HCT116 (cell line): ENCODE data around the gene LAMA1. TPM values are rescaled to one million over a fixed set of nuclear protein-coding genes. Genes with fewer than 3 reads are reported as not detected.

Experiments
- ATAC-seq: fragments of 200-7000 bp; cut with Tn5 transposase; 2 replicates; pipeline ENCODE4 v1.9.1; 2020; ENCODE audit warnings: mild to moderate bottlenecking, moderate library complexity
- BruUV-seq: library from RNA; stranded (reverse); fragments of 400-500 nt; replicated peaks from 2 replicates; lab custom pipeline; 2021; lab: Mats Ljungman, UMichigan
- CTCF ChIA-PET: fragments of 300-600 bp; sonication (Branson Sonifier 250); formaldehyde crosslinking; loops from one replicate; lab custom pipeline; 2021; ENCODE audit warnings: antibody characterized with exemption; lab: Charles Lee
- POLR2A ChIA-PET: fragments of 300-600, 350-600 bp; sonication (Branson Sonifier 250); formaldehyde crosslinking; loops from one replicate; lab custom pipeline; 2021; ENCODE audit warnings: antibody characterized with exemption; lab: Charles Lee
- RAD21 ChIA-PET, 2 experiments: fragments of 300-600 bp; sonication (Branson Sonifier 250); formaldehyde crosslinking; loops; one replicate each; lab custom pipeline; 2023; ENCODE audit warnings: low total read pairs in 2 of 2; ENCODE audit not compliant: uncharacterized antibody in 2 of 2, unreplicated experiment in 2 of 2, low non-redundant PET in 1 of 2; lab: Charles Lee
- DNase-seq: peaks from one replicate; pipeline ENCODE4 v3.0.0-alpha.2; 2010; ENCODE audit warnings: low read depth, low spot score
- H2AFZ ChIP-seq: fragments of 200-600 bp; shearing (Covaris generic), sonication (generic); 2 replicates; pipeline ENCODE4 v1.6.1; 2017; ENCODE audit warnings: low read depth, mixed run types, mixed read lengths, antibody characterized with exemption, low read length; ENCODE audit not compliant: poor library complexity, severe bottlenecking
- H3K27ac ChIP-seq: 2 replicates; pipeline ENCODE4 v1.5.1; 2012; ENCODE audit warnings: low read depth, low read length
- H3K27me3 ChIP-seq: fragments of 200-600 bp; sonication (generic); 2 replicates; pipeline ENCODE4 v1.6.1; 2016; ENCODE audit warnings: mixed run types, low read length, mixed read lengths; ENCODE audit not compliant: insufficient read depth
- H3K36me3 ChIP-seq, 2 experiments: fragments of 200-500 bp in 1 of 2; fragments of 200-600 bp in 1 of 2; sonication (Bioruptor generic) in 1 of 2; sonication (generic) in 1 of 2; 2 replicates each; pipeline versions ENCODE4 v1.5.1 to v1.6.1; 2014 to 2016; ENCODE audit warnings: low read length in 2 of 2, inconsistent platforms in 1 of 2, mixed read lengths in 1 of 2, mixed run types in 1 of 2; ENCODE audit not compliant: insufficient read depth in 2 of 2, control insufficient read depth in 1 of 2
- H3K4me1 ChIP-seq, 2 experiments: fragments of 200-600 bp in 1 of 2; sonication (generic) in 1 of 2; 2 replicates each; pipeline versions ENCODE4 v1.5.1 to v1.6.1; 2012 to 2017; ENCODE audit warnings: low read length in 2 of 2, inconsistent platforms in 1 of 2, mild to moderate bottlenecking in 1 of 2, mixed read lengths in 1 of 2, mixed run types in 1 of 2, moderate library complexity in 1 of 2; ENCODE audit not compliant: insufficient read depth in 2 of 2, control insufficient read depth in 1 of 2
- H3K4me2 ChIP-seq: fragments of 200-600 bp; sonication (generic); 2 replicates; pipeline ENCODE4 v1.6.1; 2017; ENCODE audit warnings: mixed run types, low read length, mixed read lengths
- H3K4me3 ChIP-seq, 2 experiments: fragments of 200-600 bp in 1 of 2; sonication (generic) in 1 of 2; replicated peaks in 1 of 2; 2 replicates each; pipeline ENCODE4 v1.5.1; 2011 to 2016; ENCODE audit warnings: low read length in 2 of 2, control low read depth in 1 of 2, low read depth in 1 of 2, mild to moderate bottlenecking in 1 of 2, mixed read lengths in 1 of 2, mixed run types in 1 of 2
- H3K79me2 ChIP-seq: fragments of 200-600 bp; sonication (generic); 2 replicates; pipeline ENCODE4 v1.6.1; 2017; ENCODE audit warnings: mild to moderate bottlenecking, mixed run types, low read length, moderate library complexity, mixed read lengths; ENCODE audit not compliant: insufficient read depth
- H3K9ac ChIP-seq: fragments of 200-600 bp; sonication (generic); 2 replicates; pipeline ENCODE4 v1.6.1; 2016; ENCODE audit warnings: low read length, mixed read lengths
- H3K9me2 ChIP-seq: fragments of 200-600 bp; sonication (generic), shearing (Covaris generic); 2 replicates; pipeline ENCODE4 v1.6.1; 2017; ENCODE audit warnings: mixed run types, mild to moderate bottlenecking, moderate library complexity; ENCODE audit not compliant: insufficient read depth
- H3K9me3 ChIP-seq, 2 experiments: fragments of 200-500 bp in 1 of 2; fragments of 200-600 bp in 1 of 2; sonication (Bioruptor generic) in 1 of 2; sonication (generic) in 1 of 2; 2 replicates each; pipeline ENCODE4 v1.6.1; 2014 to 2017; ENCODE audit warnings: low read length in 2 of 2, mixed read lengths in 2 of 2, inconsistent platforms in 1 of 2, low read depth in 1 of 2, mild to moderate bottlenecking in 1 of 2, mixed run types in 1 of 2, moderate library complexity in 1 of 2; ENCODE audit not compliant: control insufficient read depth in 1 of 2, insufficient read depth in 1 of 2
- H4K20me1 ChIP-seq: fragments of 200-600 bp; sonication (generic), shearing (Covaris generic); 2 replicates; pipeline ENCODE4 v1.6.1; 2017; ENCODE audit warnings: mixed run types, mild to moderate bottlenecking, moderate library complexity; ENCODE audit not compliant: insufficient read depth
- CEBPB ChIP-seq: IDR thresholded peaks from 2 replicates; pipeline ENCODE4 v1.6.1; 2012; ENCODE audit warnings: low read depth
- EGR1 ChIP-seq: IDR thresholded peaks from 2 replicates; pipeline ENCODE4 v1.6.1; 2012; ENCODE audit warnings: low read depth
- ELF1 ChIP-seq: IDR thresholded peaks from 2 replicates; pipeline ENCODE4 v1.6.1; 2012; ENCODE audit warnings: low read depth, borderline replicate concordance
- EZH2phosphoT487 ChIP-seq: fragments of 200-600 bp; IDR thresholded peaks from 2 replicates; pipeline ENCODE4 v1.6.1; 2018; ENCODE audit warnings: antibody characterized with exemption, borderline replicate concordance
- FOSL1 ChIP-seq: IDR thresholded peaks from 2 replicates; pipeline ENCODE4 v1.6.1; 2012; ENCODE audit warnings: low read depth
- SIN3A ChIP-seq: IDR thresholded peaks from 2 replicates; pipeline ENCODE4 v1.6.1; 2012; ENCODE audit warnings: low read depth
- TCF7L2 ChIP-seq: IDR thresholded peaks from 2 replicates; pipeline ENCODE4 v1.7.0; 2011; ENCODE audit warnings: borderline replicate concordance, inconsistent platforms; ENCODE audit not compliant: insufficient read depth, insufficient read length; ENCODE audit errors: extremely low read depth
- ZBTB33 ChIP-seq: IDR thresholded peaks from 2 replicates; pipeline ENCODE4 v1.6.1; 2011; ENCODE audit warnings: mild to moderate bottlenecking, low read length, moderate library complexity; ENCODE audit not compliant: insufficient replicate concordance; ENCODE audit errors: extremely low read depth
- ZFX ChIP-seq: fragments of 450-650 bp; IDR thresholded peaks from 2 replicates; pipeline ENCODE4 v1.6.1; 2017
- ZNF274 ChIP-seq: fragments of 200-500 bp; sonication (Bioruptor generic); IDR thresholded peaks from 2 replicates; pipeline ENCODE4 v1.6.1; 2014; ENCODE audit warnings: mild to moderate bottlenecking, low read depth, low read length, inconsistent platforms
- intact Hi-C: fragments of 100-400 bp; cut with micrococcal nuclease; formaldehyde crosslinking; loops from 2 replicates; pipeline ENCODE4 v1.10.0; 2022
- total RNA-seq: library from RNA; stranded (reverse); gene quantifications from one replicate; pipeline ENCODE4 v1.2.1, GENCODE V29; 2021; ENCODE audit not compliant: unreplicated experiment
- TF ChIP-seq, protein P1 (sequence below): IDR thresholded peaks from 2 replicates; pipeline ENCODE4 v1.6.1; 2012; ENCODE audit warnings: low read depth
- TF ChIP-seq, protein P2 (sequence below): IDR thresholded peaks from 2 replicates; pipeline ENCODE4 v1.6.1; 2012

The LAMA1 gene
- total RNA-seq, 1 experiment from 2014 or later, result 0.05 TPM

DNA sequence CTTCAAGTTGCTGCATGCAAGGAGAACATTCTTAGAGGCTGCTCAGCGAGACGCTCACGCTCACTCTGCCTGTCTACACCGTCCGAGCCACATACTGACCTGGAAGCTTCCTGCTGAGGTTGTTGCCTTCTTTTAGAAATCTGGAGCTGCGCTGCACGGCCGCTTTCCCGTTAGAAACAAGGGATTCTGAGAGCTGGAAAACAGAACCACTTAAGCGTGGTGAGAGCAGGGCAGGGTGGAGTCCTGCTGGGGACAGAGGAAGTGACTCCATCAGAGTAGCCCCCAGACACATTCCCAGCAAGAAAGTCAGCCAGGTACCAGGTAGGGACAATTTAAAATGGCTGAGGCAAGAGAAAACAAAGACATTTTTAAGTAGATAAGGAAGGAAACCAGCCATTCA, 135.2 kb downstream of the LAMA1 start:
- no peak for ATAC-seq

More for the DNA sequence above, 135.2 kb downstream of the LAMA1 start:
- Histone ChIP-seq H3K36me3 (no peaks in the 10 kb centered on the region), H4K20me1 (no peaks in the 10 kb centered on the region), H3K9me2 (no peaks in the 10 kb centered on the region), H3K4me1 (no peaks in the 10 kb centered on the region), H3K9ac (no peak overlapping the region), H2AFZ (no peak overlapping the region), H3K79me2 (no peaks in the 10 kb centered on the region), H3K4me2 (no peak overlapping the region), H3K27ac (no peak overlapping the region), H3K4me3 (no peak overlapping the region), H3K27me3 (no peaks in the 10 kb centered on the region), H3K9me3 (peaks cover 0 to 19% of the 10 kb centered on the region in 2 experiments; a peak in 2 of 4 replicates)
- BruUV-seq, result no TSS peak
- intact Hi-C loops, result no loop called here
- ChIA-PET RAD21 (no interaction called here), POLR2A (no interaction called here), CTCF (no interaction called here)
- no peak for DNase-seq
- no peak for TF ChIP-seq ZFX
- TF ChIP-seq ELF1, result no peak
- no peak for TF ChIP-seq ZNF274
- no peak for TF ChIP-seq ZBTB33
- TF ChIP-seq CEBPB, result no peak
- TF ChIP-seq EZH2phosphoT487, result no peak
- TF ChIP-seq FOSL1, result no peak
- TF ChIP-seq, protein P1, sequence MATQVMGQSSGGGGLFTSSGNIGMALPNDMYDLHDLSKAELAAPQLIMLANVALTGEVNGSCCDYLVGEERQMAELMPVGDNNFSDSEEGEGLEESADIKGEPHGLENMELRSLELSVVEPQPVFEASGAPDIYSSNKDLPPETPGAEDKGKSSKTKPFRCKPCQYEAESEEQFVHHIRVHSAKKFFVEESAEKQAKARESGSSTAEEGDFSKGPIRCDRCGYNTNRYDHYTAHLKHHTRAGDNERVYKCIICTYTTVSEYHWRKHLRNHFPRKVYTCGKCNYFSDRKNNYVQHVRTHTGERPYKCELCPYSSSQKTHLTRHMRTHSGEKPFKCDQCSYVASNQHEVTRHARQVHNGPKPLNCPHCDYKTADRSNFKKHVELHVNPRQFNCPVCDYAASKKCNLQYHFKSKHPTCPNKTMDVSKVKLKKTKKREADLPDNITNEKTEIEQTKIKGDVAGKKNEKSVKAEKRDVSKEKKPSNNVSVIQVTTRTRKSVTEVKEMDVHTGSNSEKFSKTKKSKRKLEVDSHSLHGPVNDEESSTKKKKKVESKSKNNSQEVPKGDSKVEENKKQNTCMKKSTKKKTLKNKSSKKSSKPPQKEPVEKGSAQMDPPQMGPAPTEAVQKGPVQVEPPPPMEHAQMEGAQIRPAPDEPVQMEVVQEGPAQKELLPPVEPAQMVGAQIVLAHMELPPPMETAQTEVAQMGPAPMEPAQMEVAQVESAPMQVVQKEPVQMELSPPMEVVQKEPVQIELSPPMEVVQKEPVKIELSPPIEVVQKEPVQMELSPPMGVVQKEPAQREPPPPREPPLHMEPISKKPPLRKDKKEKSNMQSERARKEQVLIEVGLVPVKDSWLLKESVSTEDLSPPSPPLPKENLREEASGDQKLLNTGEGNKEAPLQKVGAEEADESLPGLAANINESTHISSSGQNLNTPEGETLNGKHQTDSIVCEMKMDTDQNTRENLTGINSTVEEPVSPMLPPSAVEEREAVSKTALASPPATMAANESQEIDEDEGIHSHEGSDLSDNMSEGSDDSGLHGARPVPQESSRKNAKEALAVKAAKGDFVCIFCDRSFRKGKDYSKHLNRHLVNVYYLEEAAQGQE, result no peak
- no peak for TF ChIP-seq SIN3A
- TF ChIP-seq, protein P2, sequence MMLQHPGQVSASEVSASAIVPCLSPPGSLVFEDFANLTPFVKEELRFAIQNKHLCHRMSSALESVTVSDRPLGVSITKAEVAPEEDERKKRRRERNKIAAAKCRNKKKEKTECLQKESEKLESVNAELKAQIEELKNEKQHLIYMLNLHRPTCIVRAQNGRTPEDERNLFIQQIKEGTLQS, result no peak
- TF ChIP-seq EGR1, result no peak
- no peak for TF ChIP-seq TCF7L2
